GM12878 (cell line): ENCODE data around the gene TRAF3IP3. TPM values are rescaled to one million over a fixed set of nuclear protein-coding genes. Genes with fewer than 3 reads are reported as not detected.
A peak's percentile ranks its signal among the peaks of the same experiment; 100 is the strongest.

Experiments
- ATAC-seq: fragments of 200-7000 bp; cut with Tn5 transposase; 3 replicates; pipeline ENCODE4 v1.9.1; 2020; ENCODE audit warnings: mild to moderate bottlenecking, moderate library complexity
- BruUV-seq: library from RNA; stranded (reverse); fragments of 400-500 nt; replicated peaks from 2 replicates; lab custom pipeline; 2021; lab: Mats Ljungman, UMichigan
- CTCF ChIA-PET: fragments of 300-600 bp; sonication (Branson Sonifier 250); formaldehyde crosslinking; extraction: SDS; loops from one replicate; lab custom pipeline; 2021; ENCODE audit warnings: inconsistent platforms; lab: Yijun Ruan, JAX
- POLR2A ChIA-PET: fragments of 350-600 bp; formaldehyde crosslinking; extraction: SDS; loops from one replicate; lab custom pipeline; 2021; ENCODE audit warnings: inconsistent platforms; lab: Charles Lee
- RAD21 ChIA-PET: fragments of 300-600 bp; sonication (Branson Sonifier 250); formaldehyde crosslinking; loops from one replicate; lab custom pipeline; 2023; ENCODE audit warnings: antibody characterized with exemption; ENCODE audit not compliant: unreplicated experiment; lab: Charles Lee
- SMC1A ChIA-PET: fragments of 300-600 bp; sonication (Branson Sonifier 250); formaldehyde crosslinking; loops from one replicate; lab custom pipeline; 2023; ENCODE audit not compliant: unreplicated experiment, uncharacterized antibody; lab: Charles Lee
- DNase-seq: peaks from one replicate; pipeline ENCODE4 v3.0.0-alpha.2; 2011; ENCODE audit warnings: low read depth, low spot score
- FAIRE-seq: peaks from 3 replicates; lab custom pipeline; 2011; peaks lifted over from hg19 to GRCh38; lab: Jason Lieb, UNC
- H2AFZ ChIP-seq: 2 replicates; pipeline ENCODE4 v1.6.0; 2011; ENCODE audit warnings: low read depth, low read length, control low read depth; ENCODE audit not compliant: control insufficient read depth
- H3K27ac ChIP-seq: 2 replicates; pipeline ENCODE4 v1.5.1; 2011; ENCODE audit warnings: control low read depth; ENCODE audit not compliant: control insufficient read depth, insufficient read depth
- H3K27me3 ChIP-seq, 2 experiments: replicated peaks in 1 of 2; 2 replicates each; pipeline versions ENCODE4 v1.6.0 to v1.6.1; 2011; ENCODE audit warnings: low read length in 1 of 2; ENCODE audit not compliant: control insufficient read depth in 2 of 2, insufficient read depth in 2 of 2
- H3K36me3 ChIP-seq, 2 experiments: 2 replicates each; pipeline ENCODE4 v1.5.1; 2011; ENCODE audit warnings: low read length in 1 of 2; ENCODE audit not compliant: control insufficient read depth in 2 of 2, insufficient read depth in 2 of 2
- H3K4me1 ChIP-seq: 2 replicates; pipeline ENCODE4 v1.6.1; 2011; ENCODE audit warnings: mild to moderate bottlenecking, low read length, moderate library complexity, mixed read lengths; ENCODE audit not compliant: control insufficient read depth, insufficient read depth
- H3K4me2 ChIP-seq: 2 replicates; pipeline ENCODE4 v1.6.0; 2011; ENCODE audit warnings: control low read depth; ENCODE audit not compliant: control insufficient read depth, insufficient read depth
- H3K4me3 ChIP-seq: fragments of 200-600 bp; sonication (generic); 2 replicates; pipeline ENCODE4 v1.5.1; 2016
- H3K79me2 ChIP-seq: 2 replicates; pipeline ENCODE4 v1.6.0; 2011; ENCODE audit warnings: low read length; ENCODE audit not compliant: control insufficient read depth, insufficient read depth
- H3K9ac ChIP-seq: 2 replicates; pipeline ENCODE4 v1.8.0; 2011; ENCODE audit warnings: low read length, control low read depth, mixed read lengths; ENCODE audit not compliant: control insufficient read depth, insufficient read depth
- H3K9me3 ChIP-seq: replicated peaks from 3 replicates; pipeline ENCODE4 v1.5.1; 2011; ENCODE audit warnings: mild to moderate bottlenecking, low read length; ENCODE audit not compliant: control insufficient read depth, insufficient read depth
- H4K20me1 ChIP-seq: 2 replicates; pipeline ENCODE4 v1.6.0; 2011; ENCODE audit not compliant: control insufficient read depth, insufficient read depth
- BHLHE40 ChIP-seq, 2 experiments: fragments of 450-650 bp in 1 of 2; IDR thresholded peaks; 2 replicates each; pipeline ENCODE4 v1.6.1; 2011 to 2017; ENCODE audit warnings: low read depth in 2 of 2, borderline replicate concordance in 1 of 2, improper control_type of control experiment in 1 of 2, low read length in 1 of 2, mild to moderate bottlenecking in 1 of 2
- CREB1 ChIP-seq: IDR thresholded peaks from 2 replicates; pipeline ENCODE4 v1.6.1; 2012; ENCODE audit warnings: low read depth, mild to moderate bottlenecking, inconsistent platforms
- IRF3 ChIP-seq: fragments of 450-650 bp; IDR thresholded peaks from 2 replicates; pipeline ENCODE4 v1.6.1; 2014; ENCODE audit warnings: mild to moderate bottlenecking
- IRF4 ChIP-seq: IDR thresholded peaks from 2 replicates; pipeline ENCODE4 v1.6.1; 2011; ENCODE audit warnings: low read depth, low read length
- NBN ChIP-seq: fragments of 450-650 bp; IDR thresholded peaks from 2 replicates; pipeline ENCODE4 v1.6.1; 2016
- RUNX3 ChIP-seq: IDR thresholded peaks from 2 replicates; pipeline ENCODE4 v1.6.1; 2012; ENCODE audit warnings: low read length, inconsistent platforms
- SMC3 ChIP-seq: IDR thresholded peaks from 2 replicates; pipeline ENCODE4 v1.6.1; 2011; ENCODE audit warnings: low read length, improper control_type of control experiment, borderline replicate concordance
- WGBS: methylation state at CpG from one replicate; pipeline ENCODE4 v1.1.6; 2016; ENCODE audit warnings: low lambda C conversion rate; ENCODE audit not compliant: insufficient replicate concordance, insufficient coverage; ENCODE audit errors: missing lambda C conversion rate; 5-methylcytosine and 5-hydroxymethylcytosine counted together
- in situ Hi-C: fragments of 300-500 bp; cut with MboI; formaldehyde crosslinking; loops from 9 replicates; pipeline ENCODE4 v1.14.3; 2018; ENCODE audit warnings: mixed read lengths
- intact Hi-C: fragments of 100-400 bp; cut with micrococcal nuclease; formaldehyde crosslinking; loops from one replicate; pipeline ENCODE4 v1.14.2; 2022; ENCODE audit not compliant: unreplicated experiment
- polyA plus RNA-seq, 11 experiments: library from polyadenylated mRNA; depleted of rRNA in 4 of 11; unstranded in 6 of 11; stranded (reverse) in 5 of 11; fragments of >200 nt; fragmentation: Nextera tagmentation in 4 of 11; fragmentation: Illumina TruSeq in 1 of 11; extraction: Ambion mirVana in 4 of 11; extraction: Trizol in 1 of 11; gene quantifications; 1 replicate in 1 of 11; 2 replicates in 10 of 11; pipeline versions ENCODE4 v1.2.1 to v1.2.3, GENCODE V29; 2011 to 2016; ENCODE audit warnings: inconsistent platforms in 2 of 11, missing spikeins in 2 of 11, low read depth in 1 of 11
- total RNA-seq, 4 experiments: library from RNA; depleted of rRNA in 3 of 4; stranded (reverse); fragments of >200 nt in 3 of 4; fragmentation: Illumina TruSeq in 1 of 4; extraction: Trizol in 1 of 4; gene quantifications; 2 replicates each; pipeline versions ENCODE4 v1.2.1 to v1.2.3, GENCODE V29; 2013 to 2021

Gene TRAF3IP3
- total and polyA plus RNA-seq, 10 of the 15 experiments (the other 5 are each of a cell fraction or from before 2014, with no cell fraction given) = 61.6 to 121 (median 96.5) TPM

- CTCF ChIA-PET = interaction anchor here (0.9 to 5.8 kb wide), 5 partner anchors 9 to 200 kb away, joined by 4 to 117 read pairs (median 55); partner anchors contain the start of gene TRAF3IP3
Measured at GRCh38 chr1:209766051-209766450, 10.2 kb downstream of the TRAF3IP3 start.

More at GRCh38 chr1:209766051-209766450, 10.2 kb downstream of the TRAF3IP3 start:
- WGBS = 0% methylated on average over 2 of the region's 2 CpGs
- Histone ChIP-seq H3K4me1 (peaks cover 34% of the 10 kb centered on the region), H3K4me3 (no peak overlapping the region), H3K4me2 (no peak overlapping the region), H2AFZ (no peak overlapping the region), H3K9ac (no peak overlapping the region), H3K27ac (no peak overlapping the region), H3K27me3 (no peaks in the 10 kb centered on the region), H4K20me1 (no peaks in the 10 kb centered on the region), H3K79me2 (peaks cover 16% of the 10 kb centered on the region), H3K36me3 (peaks cover 8 to 19% of the 10 kb centered on the region in 2 experiments), H3K9me3 (no peaks in the 10 kb centered on the region)
- POLR2A ChIA-PET = interaction anchor here (0.9 to 5.2 kb wide), 5 partner anchors 10 to 91 kb away, joined by 3 to 107 read pairs (median 5); partner anchors contain the start of genes C1orf74, G0S2 and TRAF3IP3
- SMC1A ChIA-PET = interaction anchor here (0.9 to 5.6 kb wide), 6 partner anchors 9 to 71 kb away, joined by 3 to 282 read pairs (median 6); partner anchors contain the start of gene TRAF3IP3
- FAIRE-seq (no peak), DNase-seq (no peak), ATAC-seq (no peak)
- intact Hi-C loops = no loop called here
- in situ Hi-C loops = no loop called here
- TF ChIP-seq RUNX3 (peak; percentile 33; the same call in 1 of the 2 replicates), SMC3 (no peak), NBN (no peak), IRF4 (no peak), CREB1 (peak; percentile 36; the same call in 1 of the 2 replicates), IRF3 (no peak), BHLHE40 (IDR thresholded peaks at IDR 0.05; ENCODE audit: borderline replicate concordance in 1 of 2, low read depth in 2 of 2, low read length in 1 of 2) (peak; percentile 72 to 80)
- BruUV-seq = no TSS peak
- RAD21 ChIA-PET = interaction anchor here (1.0 to 5.4 kb wide), 7 partner anchors 9 to 197 kb away, joined by 3 to 188 read pairs (median 6); partner anchors contain the start of genes C1orf74 and TRAF3IP3
